GM12874 (cell line): ENCODE results near the gene PRICKLE2.

Experiments
- TF ChIP-seq, protein P1 (sequence below): IDR thresholded peaks from 2 replicates; pipeline ENCODE4 v1.5.1; 2011; ENCODE audit warnings: low read depth, mild to moderate bottlenecking, control low read depth, low read length, moderate library complexity; ENCODE audit not compliant: insufficient read depth

PRICKLE2 gene

DNA sequence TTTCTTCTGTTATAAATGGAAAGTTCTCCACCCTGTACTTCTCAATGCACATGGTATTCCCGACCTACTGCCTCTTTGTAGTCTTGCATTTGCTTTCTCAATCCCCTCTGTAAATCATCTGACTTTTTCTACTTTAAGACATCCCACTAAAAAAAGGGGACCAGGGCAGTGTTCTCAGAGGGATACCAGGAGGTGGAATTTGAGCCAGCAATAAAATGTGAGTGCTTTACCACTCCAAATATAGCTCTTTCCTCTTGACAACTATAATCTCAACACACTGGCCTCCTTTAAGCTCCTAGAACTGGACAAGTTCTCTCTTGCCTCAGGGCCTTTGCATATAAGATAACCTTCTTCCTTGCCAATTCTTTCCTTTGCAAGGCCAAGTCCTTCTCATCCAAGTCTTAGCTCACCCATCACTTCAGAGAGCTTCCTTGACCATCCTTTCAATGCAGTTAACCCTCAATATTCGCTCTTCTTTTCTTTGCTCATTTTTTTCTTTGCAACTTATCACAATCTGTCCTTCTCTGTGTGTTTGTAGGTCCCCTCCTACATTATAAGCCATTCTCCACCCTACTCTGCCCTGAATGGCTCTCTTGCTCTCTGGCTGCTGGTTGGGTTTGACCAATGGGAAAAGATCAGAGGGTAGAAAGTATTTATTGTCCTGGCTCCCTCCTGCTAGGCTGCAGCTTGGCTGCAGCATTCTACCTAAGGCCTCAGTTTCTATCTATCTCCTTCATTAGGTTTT is 93.4 kb downstream of the PRICKLE2 start:
- TF ChIP-seq, protein P1, sequence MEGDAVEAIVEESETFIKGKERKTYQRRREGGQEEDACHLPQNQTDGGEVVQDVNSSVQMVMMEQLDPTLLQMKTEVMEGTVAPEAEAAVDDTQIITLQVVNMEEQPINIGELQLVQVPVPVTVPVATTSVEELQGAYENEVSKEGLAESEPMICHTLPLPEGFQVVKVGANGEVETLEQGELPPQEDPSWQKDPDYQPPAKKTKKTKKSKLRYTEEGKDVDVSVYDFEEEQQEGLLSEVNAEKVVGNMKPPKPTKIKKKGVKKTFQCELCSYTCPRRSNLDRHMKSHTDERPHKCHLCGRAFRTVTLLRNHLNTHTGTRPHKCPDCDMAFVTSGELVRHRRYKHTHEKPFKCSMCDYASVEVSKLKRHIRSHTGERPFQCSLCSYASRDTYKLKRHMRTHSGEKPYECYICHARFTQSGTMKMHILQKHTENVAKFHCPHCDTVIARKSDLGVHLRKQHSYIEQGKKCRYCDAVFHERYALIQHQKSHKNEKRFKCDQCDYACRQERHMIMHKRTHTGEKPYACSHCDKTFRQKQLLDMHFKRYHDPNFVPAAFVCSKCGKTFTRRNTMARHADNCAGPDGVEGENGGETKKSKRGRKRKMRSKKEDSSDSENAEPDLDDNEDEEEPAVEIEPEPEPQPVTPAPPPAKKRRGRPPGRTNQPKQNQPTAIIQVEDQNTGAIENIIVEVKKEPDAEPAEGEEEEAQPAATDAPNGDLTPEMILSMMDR = no peak

DNA sequence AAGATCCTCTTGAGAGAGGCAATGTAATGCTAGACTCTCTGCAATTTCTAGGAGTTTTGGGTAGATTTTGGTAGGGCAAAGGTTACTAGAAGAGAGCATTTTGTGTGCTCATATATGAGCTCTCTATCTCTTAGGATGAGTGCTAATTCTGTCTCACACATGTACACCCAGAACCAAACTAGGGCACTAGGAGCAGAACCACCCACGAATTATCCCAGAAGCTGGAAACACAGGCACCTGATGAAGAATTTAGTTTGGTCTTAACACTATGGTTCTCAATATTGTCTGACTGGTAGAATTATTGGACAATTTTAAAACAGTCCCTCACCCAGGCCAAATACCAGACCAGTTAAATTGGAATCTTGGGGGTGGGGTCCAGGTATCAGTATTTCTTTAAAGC is 94.8 kb downstream of the PRICKLE2 start:
- TF ChIP-seq, protein P1 = no peak

DNA sequence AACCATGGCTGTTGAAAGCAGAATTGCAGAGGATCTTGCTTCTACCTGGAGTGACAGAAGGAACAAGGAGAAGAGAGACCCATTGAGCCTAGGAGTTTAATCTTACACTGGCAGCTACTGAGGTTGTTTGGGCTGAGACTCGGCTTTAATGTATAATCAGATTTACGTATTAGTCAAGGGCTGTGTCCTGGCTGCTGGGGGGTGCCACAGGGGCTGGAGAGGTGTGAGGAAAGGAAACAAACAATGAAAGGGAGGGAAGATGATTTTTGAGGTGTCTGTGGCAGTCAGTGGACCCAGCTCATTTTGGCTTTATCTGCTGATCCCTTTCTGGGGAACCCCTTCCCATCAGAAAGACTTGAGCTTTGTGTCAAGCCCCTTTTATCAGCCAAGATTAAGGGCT is 95.7 kb downstream of the PRICKLE2 start:
- TF ChIP-seq, protein P1 = no peak

DNA sequence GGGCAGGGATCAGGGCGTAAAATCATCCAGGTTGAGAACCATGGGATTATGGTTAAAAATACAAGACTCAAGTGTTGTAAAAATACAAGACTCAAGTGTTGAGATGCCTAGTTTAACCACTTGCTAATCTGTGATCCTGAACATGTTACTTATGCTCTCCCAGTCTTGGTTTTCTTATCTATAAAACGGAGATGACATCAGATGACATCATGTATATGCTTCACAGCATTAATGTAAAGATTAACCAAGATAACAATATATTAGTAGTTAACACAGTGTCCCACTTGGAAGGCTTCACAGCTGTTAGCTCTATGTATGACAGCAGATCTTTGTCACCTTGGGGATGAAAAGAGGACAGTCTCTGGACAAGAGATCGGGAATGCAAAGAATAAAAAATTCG is 96.2 kb downstream of the PRICKLE2 start:
- TF ChIP-seq, protein P1 = no peak

DNA sequence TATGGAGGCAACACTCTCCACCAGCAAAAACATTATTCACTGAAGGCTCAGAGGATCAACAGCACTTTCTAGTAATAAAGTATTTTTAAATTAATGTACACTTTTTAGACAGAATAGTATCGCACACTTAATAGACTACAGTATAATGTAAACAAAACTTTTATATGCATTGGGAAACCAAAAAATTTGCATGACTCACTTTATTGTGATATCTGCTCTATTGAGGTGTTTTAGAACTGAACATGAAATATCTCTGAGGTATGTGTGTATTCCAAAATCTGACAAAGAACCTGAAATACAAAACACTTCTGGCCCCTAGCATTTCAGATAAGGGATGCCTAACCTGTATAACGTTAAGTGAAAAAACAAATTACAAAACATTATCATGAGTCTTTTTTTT is 99.7 kb downstream of the PRICKLE2 start:
- TF ChIP-seq, protein P1 = no peak

DNA sequence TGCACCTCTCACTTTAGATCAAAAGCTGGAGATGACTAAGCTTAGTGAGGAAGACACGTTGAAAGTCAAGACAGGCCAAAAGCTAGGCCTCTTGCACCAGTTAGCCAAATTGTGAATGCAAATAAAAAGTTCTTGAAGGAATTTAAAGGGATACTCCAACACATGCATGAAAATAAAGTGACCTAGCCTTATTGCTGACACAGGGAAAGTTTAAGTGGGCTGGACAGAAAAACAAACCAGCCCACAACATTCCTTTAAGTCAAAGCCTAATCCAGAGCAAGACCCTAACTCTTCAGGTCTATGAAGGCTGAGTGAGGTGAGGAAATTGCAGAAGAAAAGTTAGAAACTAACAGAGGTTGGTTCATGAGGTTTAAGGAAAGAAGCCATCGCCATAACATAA is 101.3 kb downstream of the PRICKLE2 start:
- TF ChIP-seq, protein P1 = no peak

DNA sequence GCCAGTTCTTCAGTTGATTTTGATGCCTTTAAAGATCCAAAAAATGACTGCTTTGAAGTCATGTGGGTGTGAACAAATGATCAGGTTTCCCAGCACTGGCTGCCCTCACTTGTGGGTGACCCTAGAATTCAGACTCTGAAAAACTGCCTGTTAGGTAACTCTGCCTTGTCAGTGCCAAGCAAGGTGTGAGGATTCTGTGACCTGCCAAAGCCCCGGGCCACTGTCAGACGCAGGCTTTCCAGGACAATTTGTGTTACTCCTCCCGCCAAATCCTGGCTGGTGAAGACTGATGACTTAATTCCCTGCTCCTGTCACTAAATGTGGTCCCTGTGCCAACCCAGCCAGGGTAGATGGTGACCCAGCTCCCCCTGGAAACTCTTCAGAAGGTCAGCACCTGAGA is 102.8 kb downstream of the PRICKLE2 start:
- TF ChIP-seq, protein P1 = no peak
